Measurements from ENCODE around the gene SLC9A9. TPM values are rescaled to one million over a fixed set of nuclear protein-coding genes. Genes with fewer than 3 reads are reported as not detected.

Gene SLC9A9
- total RNA-seq, 4 donors from 2014 or later = 15.1 to 41.1 (median 20.7) TPM

DNA sequence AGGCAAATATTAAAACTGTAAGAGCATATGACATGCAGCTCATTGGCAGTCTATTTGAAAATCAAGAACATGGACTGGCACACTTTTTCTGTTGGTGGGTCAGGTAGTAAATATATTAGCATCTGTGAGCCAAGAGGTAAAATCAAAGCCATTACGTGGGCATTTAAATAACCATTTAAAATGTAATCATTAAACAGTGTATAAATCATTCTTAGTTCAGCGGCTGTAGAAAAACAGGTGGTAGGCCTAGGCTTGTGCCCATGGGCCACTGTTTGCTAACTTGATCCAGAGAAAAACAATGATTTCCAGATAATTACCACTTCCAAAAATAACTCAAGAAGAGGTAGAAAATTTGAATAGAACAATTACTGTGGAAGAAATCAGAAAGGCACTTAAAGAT, 623.6 kb downstream of the SLC9A9 start:
- TF ChIP-seq, protein P1, sequence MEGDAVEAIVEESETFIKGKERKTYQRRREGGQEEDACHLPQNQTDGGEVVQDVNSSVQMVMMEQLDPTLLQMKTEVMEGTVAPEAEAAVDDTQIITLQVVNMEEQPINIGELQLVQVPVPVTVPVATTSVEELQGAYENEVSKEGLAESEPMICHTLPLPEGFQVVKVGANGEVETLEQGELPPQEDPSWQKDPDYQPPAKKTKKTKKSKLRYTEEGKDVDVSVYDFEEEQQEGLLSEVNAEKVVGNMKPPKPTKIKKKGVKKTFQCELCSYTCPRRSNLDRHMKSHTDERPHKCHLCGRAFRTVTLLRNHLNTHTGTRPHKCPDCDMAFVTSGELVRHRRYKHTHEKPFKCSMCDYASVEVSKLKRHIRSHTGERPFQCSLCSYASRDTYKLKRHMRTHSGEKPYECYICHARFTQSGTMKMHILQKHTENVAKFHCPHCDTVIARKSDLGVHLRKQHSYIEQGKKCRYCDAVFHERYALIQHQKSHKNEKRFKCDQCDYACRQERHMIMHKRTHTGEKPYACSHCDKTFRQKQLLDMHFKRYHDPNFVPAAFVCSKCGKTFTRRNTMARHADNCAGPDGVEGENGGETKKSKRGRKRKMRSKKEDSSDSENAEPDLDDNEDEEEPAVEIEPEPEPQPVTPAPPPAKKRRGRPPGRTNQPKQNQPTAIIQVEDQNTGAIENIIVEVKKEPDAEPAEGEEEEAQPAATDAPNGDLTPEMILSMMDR (IDR thresholded peaks at IDR 0.05; ENCODE audit: low read depth) = no peak

GRCh38 chr3:143222981-143223380, 625.3 kb downstream of the SLC9A9 start:
- TF ChIP-seq, protein P1 (IDR thresholded peaks at IDR 0.05; ENCODE audit: low read depth) = no peak

GRCh38 chr3:143222505-143222904, 625.8 kb downstream of the SLC9A9 start:
- TF ChIP-seq, protein P1 (IDR thresholded peaks at IDR 0.05; ENCODE audit: low read depth) = no peak

- TF ChIP-seq, protein P1 (IDR thresholded peaks at IDR 0.05; ENCODE audit: low read depth) = no peak
Observed at GRCh38 chr3:143221446-143221845, 626.8 kb downstream of the SLC9A9 start.

GRCh38 chr3:143220741-143221140, 627.5 kb downstream of the SLC9A9 start:
- TF ChIP-seq, protein P1 (IDR thresholded peaks at IDR 0.05; ENCODE audit: low read depth) = no peak

GRCh38 chr3:143218166-143218835, 630.0 kb downstream of the SLC9A9 start:
- TF ChIP-seq, protein P1 (IDR thresholded peaks at IDR 0.05; ENCODE audit: low read depth) = no peak

- TF ChIP-seq, protein P1 (IDR thresholded peaks at IDR 0.05; ENCODE audit: low read depth) = no peak
Observed at GRCh38 chr3:143217283-143217682, 631.0 kb downstream of the SLC9A9 start.
